Progenitor cell of endocrine pancreas (in vitro differentiated cells): Measurements from ENCODE around the gene PSMD13. TPM values are rescaled to one million over a fixed set of nuclear protein-coding genes. Genes with fewer than 3 reads are reported as not detected.
A peak's percentile ranks its signal among the peaks of the same experiment; 100 is the strongest.

Experiments used
- DNase-seq: peaks from one replicate; pipeline ENCODE4 v3.0.0; 2021; ENCODE audit warnings: low spot score; ENCODE audit not compliant: unreplicated experiment
- H3K27ac Mint-ChIP-seq: 2 replicates; pipeline ENCODE4 v1.8.0; 2021; ENCODE audit warnings: mild to moderate bottlenecking, moderate library complexity, mixed read lengths
- H3K27me3 Mint-ChIP-seq: 2 replicates; pipeline ENCODE4 v1.8.0; 2021; ENCODE audit warnings: mixed read lengths
- H3K36me3 Mint-ChIP-seq: 2 replicates; pipeline ENCODE4 v1.8.0; 2022; ENCODE audit warnings: mixed read lengths; ENCODE audit not compliant: insufficient read depth
- H3K4me1 Mint-ChIP-seq: 2 replicates; pipeline ENCODE4 v1.8.0; 2021; ENCODE audit warnings: low read depth, mixed read lengths
- H3K4me3 Mint-ChIP-seq: 2 replicates; pipeline ENCODE4 v1.8.0; 2021; ENCODE audit warnings: low read depth, mild to moderate bottlenecking, moderate library complexity, mixed read lengths
- H3K9me3 Mint-ChIP-seq: 2 replicates; pipeline ENCODE4 v1.8.0; 2021; ENCODE audit warnings: low read depth, mixed read lengths
- CTCF ChIP-seq: fragments of 200-600 bp; sonication (generic); IDR thresholded peaks from one replicate; pipeline ENCODE4 v1.5.0; 2021; ENCODE audit warnings: antibody characterized with exemption, mild to moderate bottlenecking; ENCODE audit not compliant: unreplicated experiment
- total RNA-seq: library from RNA; stranded (reverse); gene quantifications from 2 replicates; pipeline ENCODE4 v1.2.1, GENCODE V29; 2021

Gene PSMD13
- total RNA-seq, 1 donor from 2014 or later: 100 TPM

- H3K27ac Mint-ChIP-seq: no peak overlapping the region
- no peaks in the 10 kb centered on the region for H3K4me1 Mint-ChIP-seq
- no peaks in the 10 kb centered on the region for H3K9me3 Mint-ChIP-seq
- H3K27me3 Mint-ChIP-seq: no peaks in the 10 kb centered on the region
- no peak for TF ChIP-seq CTCF
- no peak overlapping the region for H3K4me3 Mint-ChIP-seq
- peaks cover 3% of the 10 kb centered on the region for H3K36me3 Mint-ChIP-seq
- DNase-seq: no peak
Measured at GRCh38 chr11:221539-221938, 15.2 kb upstream of the PSMD13 start.

- no peak for DNase-seq
- no peak overlapping the region for H3K27ac Mint-ChIP-seq
- TF ChIP-seq CTCF: no peak
- no peaks in the 10 kb centered on the region for H3K9me3 Mint-ChIP-seq
- H3K4me3 Mint-ChIP-seq: no peak overlapping the region
- H3K36me3 Mint-ChIP-seq: peaks cover 3% of the 10 kb centered on the region
- H3K27me3 Mint-ChIP-seq: no peaks in the 10 kb centered on the region
- H3K4me1 Mint-ChIP-seq: no peaks in the 10 kb centered on the region
Measured at GRCh38 chr11:221998-222789, 14.6 kb upstream of the PSMD13 start.

- no peaks in the 10 kb centered on the region for H3K27me3 Mint-ChIP-seq
- H3K4me3 Mint-ChIP-seq: no peak overlapping the region
- no peak for DNase-seq
- peak overlapping the region; percentile 84 for H3K27ac Mint-ChIP-seq
- peaks cover 3% of the 10 kb centered on the region for H3K36me3 Mint-ChIP-seq
- no peaks in the 10 kb centered on the region for H3K9me3 Mint-ChIP-seq
- no peak for TF ChIP-seq CTCF
- H3K4me1 Mint-ChIP-seq: no peaks in the 10 kb centered on the region
Measured at GRCh38 chr11:223026-223789, 13.6 kb upstream of the PSMD13 start.

GRCh38 chr11:223884-224283 is 12.9 kb upstream of the PSMD13 start:
- no peaks in the 10 kb centered on the region for H3K27me3 Mint-ChIP-seq

More at GRCh38 chr11:223884-224283, 12.9 kb upstream of the PSMD13 start:
- H3K36me3 Mint-ChIP-seq: peaks cover 3% of the 10 kb centered on the region
- H3K9me3 Mint-ChIP-seq: no peaks in the 10 kb centered on the region
- H3K27ac Mint-ChIP-seq: no peak overlapping the region
- H3K4me1 Mint-ChIP-seq: no peaks in the 10 kb centered on the region
- no peak overlapping the region for H3K4me3 Mint-ChIP-seq
- DNase-seq: no peak
- no peak for TF ChIP-seq CTCF
